T-cell (primary cell): ENCODE data around the gene DMBT1. TPM values are rescaled to one million over a fixed set of nuclear protein-coding genes. Genes with fewer than 3 reads are reported as not detected.

Source experiments
- ATAC-seq, 4 experiments: fragments of 200-7000 bp in 3 of 4; fragments of 150-1000 bp in 1 of 4; cut with Tn5 transposase; replicated peaks in 1 of 4; 1 replicate in 3 of 4; 2 replicates in 1 of 4; pipeline ENCODE4 v1.10.0; 2021; ENCODE audit warnings: moderate library complexity in 3 of 4, mild to moderate bottlenecking in 2 of 4, moderate number of reproducible peaks in 1 of 4
- CTCF ChIA-PET, 2 donors: fragments of 300-600 bp; sonication (Branson Sonifier 250); formaldehyde crosslinking; loops; one replicate each; lab custom pipeline; 2022; ENCODE audit warnings: antibody characterized with exemption in 2 of 2; lab: Charles Lee
- POLR2A ChIA-PET, 2 donors: fragments of 300-600 bp; sonication (Branson Sonifier 250); formaldehyde crosslinking; loops; one replicate each; lab custom pipeline; 2022; ENCODE audit warnings: antibody characterized with exemption in 2 of 2; lab: Charles Lee
- DNase-seq, 35 experiments: peaks; one replicate each; pipeline versions ENCODE4 v3.0.0 to v3.0.0-alpha.2; 2013 to 2023
- H3K27ac ChIP-seq: one replicate; pipeline ENCODE4 v1.5.1; 2013; ENCODE audit warnings: low read length
- H3K27me3 ChIP-seq, 2 experiments: replicated peaks in 1 of 2; 1 replicate in 1 of 2; 2 replicates in 1 of 2; pipeline versions ENCODE4 v1.6.1 to v1.7.0; 2013; ENCODE audit warnings: low read length in 1 of 2, mixed read lengths in 1 of 2; ENCODE audit not compliant: control insufficient read depth in 2 of 2, insufficient read depth in 2 of 2; ENCODE audit errors: extremely low read depth in 1 of 2
- H3K36me3 ChIP-seq, 2 donors: 1 replicate in 1 of 2; 2 replicates in 1 of 2; pipeline versions ENCODE4 v1.6.1 to v1.7.0; 2013; ENCODE audit warnings: low read length in 1 of 2; ENCODE audit not compliant: control insufficient read depth in 2 of 2, insufficient read depth in 1 of 2; ENCODE audit errors: extremely low read depth in 1 of 2
- H3K4me1 ChIP-seq, 2 experiments: 1 replicate in 1 of 2; 2 replicates in 1 of 2; pipeline versions ENCODE4 v1.6.1 to v1.7.0; 2013; ENCODE audit warnings: low read length in 2 of 2, mixed read lengths in 1 of 2; ENCODE audit not compliant: insufficient read depth in 2 of 2, control insufficient read depth in 1 of 2; ENCODE audit errors: extremely low read depth in 1 of 2
- H3K4me3 ChIP-seq, 2 donors: 1 replicate in 1 of 2; 2 replicates in 1 of 2; pipeline versions ENCODE4 v1.5.1 to v1.7.0; 2013; ENCODE audit warnings: mild to moderate bottlenecking in 2 of 2, low read length in 1 of 2, moderate library complexity in 1 of 2; ENCODE audit not compliant: control insufficient read depth in 1 of 2; ENCODE audit errors: extremely low read depth in 1 of 2
- H3K9me3 ChIP-seq: 2 replicates; pipeline ENCODE4 v1.7.0; 2013
- H3K27ac Mint-ChIP-seq, 2 donors: one replicate each; pipeline ENCODE4 v1.8.0; 2020 to 2021; ENCODE audit warnings: mild to moderate bottlenecking in 2 of 2, mixed read lengths in 2 of 2
- H3K27me3 Mint-ChIP-seq, 2 donors: one replicate each; pipeline ENCODE4 v1.8.0; 2021 to 2022; ENCODE audit warnings: mixed read lengths in 2 of 2
- H3K36me3 Mint-ChIP-seq: one replicate; pipeline ENCODE4 v1.8.0; 2021; ENCODE audit warnings: mixed read lengths
- H3K4me1 Mint-ChIP-seq, 3 donors: one replicate each; pipeline ENCODE4 v1.8.0; 2020 to 2022; ENCODE audit warnings: mixed read lengths in 3 of 3, mild to moderate bottlenecking in 1 of 3
- H3K4me3 Mint-ChIP-seq, 3 donors: one replicate each; pipeline ENCODE4 v1.8.0; 2020 to 2022; ENCODE audit warnings: mild to moderate bottlenecking in 3 of 3, mixed read lengths in 3 of 3, moderate library complexity in 3 of 3
- H3K9me3 Mint-ChIP-seq, 3 donors: one replicate each; pipeline ENCODE4 v1.8.0; 2020 to 2022; ENCODE audit warnings: mixed read lengths in 3 of 3
- WGBS: methylation state at CpG from one replicate; pipeline ENCODE4 v1.1.5; 2013; ENCODE audit warnings: missing lambda C conversion rate; ENCODE audit not compliant: insufficient coverage; 5-methylcytosine and 5-hydroxymethylcytosine counted together
- total RNA-seq, 35 experiments: library from RNA in 6 of 35; stranded (reverse) in 6 of 35; fragments of 120-200 nt in 1 of 35; gene quantifications; one replicate each; pipeline versions ENCODE4 v1.2.1 to v1.2.4 and lab custom pipeline; 2013 to 2026

Gene DMBT1
- total RNA-seq, 5 donors from 2014 or later (not counting 1 experiment from before 2014, with no cell fraction given): 0.10 to 0.18 (median 0.13) TPM; not detected in 2

DNA sequence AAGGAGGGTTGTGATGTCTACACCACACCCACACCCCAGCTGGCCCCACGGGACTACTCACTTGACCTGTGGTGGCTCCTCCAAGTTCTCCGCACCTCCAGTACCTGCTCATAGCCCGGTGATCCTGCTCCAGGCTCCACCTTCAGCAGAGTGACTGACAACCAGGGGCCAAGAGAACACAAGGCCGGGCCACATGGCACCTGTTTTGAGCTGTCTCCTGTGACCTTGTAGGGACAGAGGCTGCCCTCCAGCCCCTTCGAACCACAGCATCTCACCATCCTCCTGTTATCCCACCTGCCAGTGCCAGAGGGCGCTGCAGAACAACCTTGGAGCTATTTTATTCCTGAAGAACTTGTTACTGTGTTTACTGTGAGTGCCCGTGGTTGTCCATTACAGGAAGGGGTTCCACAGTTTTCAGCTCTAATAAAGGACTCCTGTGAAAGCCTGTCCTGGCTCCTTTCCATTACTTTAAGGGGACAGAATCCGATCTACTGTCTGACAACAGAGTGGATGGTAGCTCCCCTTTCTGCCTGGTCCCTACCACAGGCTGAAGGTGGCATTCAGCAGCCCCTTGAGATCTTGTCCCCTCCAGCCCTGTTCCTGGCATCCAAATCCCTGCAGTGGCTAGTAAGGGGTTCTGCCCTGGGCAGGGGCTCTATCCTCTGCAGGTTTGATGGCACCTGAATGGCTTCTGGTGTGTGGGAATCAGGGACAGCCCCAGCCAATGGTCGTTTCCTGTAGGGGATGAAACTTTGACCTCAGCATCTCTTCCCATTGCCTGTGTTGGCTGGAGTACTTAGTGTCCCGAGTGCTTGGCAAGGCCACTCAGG is 88.3 kb downstream of the DMBT1 start:
- no peaks in the 10 kb centered on the region for H3K36me3 Mint-ChIP-seq
- DNase-seq (peak in 9 of 35 experiments; percentile 1 to 25 (median 5)), ATAC-seq (no peak)
- H3K4me1 ChIP-seq: no peaks in the 10 kb centered on the region
- H3K9me3 Mint-ChIP-seq: peaks cover 0 to 7% (median 0%) of the 10 kb centered on the region in 3 donors
- H3K27me3 Mint-ChIP-seq: peaks cover 8 to 46% of the 10 kb centered on the region in 2 donors
- no peak overlapping the region for H3K27ac ChIP-seq
- H3K4me3 Mint-ChIP-seq: no peak overlapping the region
- no peak overlapping the region for H3K4me3 ChIP-seq
- no peaks in the 10 kb centered on the region for H3K36me3 ChIP-seq
- no peaks in the 10 kb centered on the region for H3K4me1 Mint-ChIP-seq
- POLR2A ChIA-PET: no interaction called here
- H3K27ac Mint-ChIP-seq: no peak overlapping the region
- CTCF ChIA-PET: interaction anchor here in 1 of 2 donors (0.6 kb wide), 1 partner anchor 651 kb away, joined by 4 read pairs; no protein-coding TSS in a partner anchor
- 40% methylated on average over 7 of the region's 10 CpGs for WGBS
- H3K9me3 ChIP-seq: no peaks in the 10 kb centered on the region
- H3K27me3 ChIP-seq: peaks cover 0 to 41% of the 10 kb centered on the region in 2 experiments

DNA sequence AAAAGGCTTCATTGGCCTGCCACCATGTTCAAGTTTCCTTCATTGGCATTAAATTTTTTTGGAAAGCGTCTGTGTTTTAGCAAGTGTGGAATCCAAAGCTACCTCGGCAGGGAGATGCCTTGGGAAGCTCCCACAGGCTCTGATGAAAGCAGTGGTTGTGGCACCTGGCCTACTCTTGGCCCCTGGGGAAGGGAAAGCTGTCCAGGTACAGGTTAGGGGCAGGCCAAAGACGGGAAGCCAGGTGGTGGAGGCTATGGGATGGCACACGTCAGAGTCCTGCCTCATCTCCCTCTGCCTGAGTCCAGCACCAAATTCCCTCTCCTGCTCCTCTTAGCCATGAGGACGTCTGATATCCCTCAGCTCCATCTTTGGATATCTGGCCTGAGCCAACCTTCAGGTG is 89.3 kb downstream of the DMBT1 start:
- no peak overlapping the region for H3K27ac ChIP-seq
- CTCF ChIA-PET: no interaction called here
- ATAC-seq (no peak), DNase-seq (no peak)
- peaks cover 0 to 41% of the 10 kb centered on the region in 2 experiments for H3K27me3 ChIP-seq
- POLR2A ChIA-PET: no interaction called here
- no peaks in the 10 kb centered on the region for H3K4me1 ChIP-seq
- Mint-ChIP-seq H3K27ac (no peak overlapping the region), H3K9me3 (peaks cover 0 to 7% (median 0%) of the 10 kb centered on the region in 3 donors), H3K36me3 (no peaks in the 10 kb centered on the region), H3K4me1 (no peaks in the 10 kb centered on the region), H3K27me3 (peaks cover 8 to 44% of the 10 kb centered on the region in 2 donors), H3K4me3 (no peak overlapping the region)
- H3K36me3 ChIP-seq: no peaks in the 10 kb centered on the region
- H3K4me3 ChIP-seq: no peak overlapping the region
- no peaks in the 10 kb centered on the region for H3K9me3 ChIP-seq
- 60% methylated on average over 4 of the region's 5 CpGs for WGBS

DNA sequence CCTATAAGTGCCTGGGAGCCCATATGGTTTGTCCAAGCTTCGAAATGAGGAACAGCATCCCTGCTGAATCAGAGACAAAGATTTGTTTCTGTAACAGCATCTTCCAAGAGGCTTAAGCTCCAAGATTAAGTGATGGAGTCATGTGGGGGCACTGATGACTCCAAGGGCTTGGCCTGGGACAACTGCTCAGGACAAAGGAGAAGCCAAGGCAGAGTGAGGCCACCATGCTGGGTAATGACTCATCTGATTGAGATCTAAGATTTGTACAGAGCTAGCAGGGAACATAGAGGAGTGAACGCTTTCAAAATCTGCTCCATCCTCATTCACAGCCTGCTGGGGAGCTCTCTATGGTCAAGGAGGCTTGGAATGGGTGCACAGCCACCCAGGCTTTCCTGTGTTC is 89.8 kb downstream of the DMBT1 start:
- Histone ChIP-seq H3K9me3 (no peaks in the 10 kb centered on the region), H3K4me1 (no peaks in the 10 kb centered on the region), H3K36me3 (no peaks in the 10 kb centered on the region), H3K4me3 (no peak overlapping the region), H3K27ac (no peak overlapping the region), H3K27me3 (peaks cover 0 to 39% of the 10 kb centered on the region in 2 experiments)
- ChIA-PET CTCF (no interaction called here), POLR2A (no interaction called here)
- H3K27me3 Mint-ChIP-seq: peaks cover 12 to 47% of the 10 kb centered on the region in 2 donors
- no peak overlapping the region for H3K4me3 Mint-ChIP-seq
- WGBS: no CpG with 5 or more reads among the region's 2 CpGs
- ATAC-seq (no peak), DNase-seq (no peak)
- no peaks in the 10 kb centered on the region for H3K36me3 Mint-ChIP-seq
- H3K9me3 Mint-ChIP-seq: peaks cover 0 to 7% (median 0%) of the 10 kb centered on the region in 3 donors
- no peak overlapping the region for H3K27ac Mint-ChIP-seq
- no peaks in the 10 kb centered on the region for H3K4me1 Mint-ChIP-seq

DNA sequence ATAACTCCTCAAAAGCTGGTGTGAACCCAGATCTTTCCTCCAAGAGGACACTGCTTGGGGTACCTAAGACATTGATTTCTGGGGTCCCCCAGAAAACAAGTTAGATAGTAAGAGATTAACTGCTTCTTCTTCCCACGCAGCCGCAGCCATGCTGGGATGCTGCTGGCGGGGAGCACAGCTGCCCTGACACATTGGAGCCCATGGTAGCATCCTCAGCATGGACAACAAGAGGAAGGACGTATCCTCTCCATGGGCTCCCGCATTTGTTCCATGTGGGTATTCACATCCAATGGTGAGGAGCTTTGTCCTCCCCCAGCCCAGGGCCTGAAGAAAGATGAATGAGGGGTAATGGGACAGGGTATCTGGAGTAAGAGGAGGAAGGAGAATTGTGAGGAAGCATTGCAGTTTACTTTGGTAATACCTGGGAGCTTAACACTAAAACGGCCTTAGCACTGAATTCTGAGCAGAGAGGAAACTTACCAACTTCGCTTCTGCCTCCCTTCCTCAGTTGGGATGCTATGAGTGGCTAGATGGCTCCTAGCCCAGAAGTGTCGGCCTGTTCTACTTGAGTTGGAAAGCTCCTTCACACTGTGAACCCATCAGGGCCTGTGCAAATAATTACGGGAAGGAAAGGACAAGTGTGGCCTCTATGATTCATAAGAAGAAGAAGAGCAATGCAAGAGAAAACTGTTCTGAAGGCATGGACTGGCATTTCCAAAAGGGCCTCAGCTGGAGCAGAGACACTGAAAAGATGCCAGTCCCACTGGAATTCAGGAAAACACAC is 95.2 kb downstream of the DMBT1 start:
- Histone ChIP-seq H3K4me1 (no peaks in the 10 kb centered on the region), H3K36me3 (no peaks in the 10 kb centered on the region), H3K4me3 (no peak overlapping the region), H3K27ac (no peak overlapping the region), H3K27me3 (peaks cover 0 to 15% of the 10 kb centered on the region in 2 experiments), H3K9me3 (no peaks in the 10 kb centered on the region)
- peaks cover 20 to 37% of the 10 kb centered on the region in 2 donors for H3K27me3 Mint-ChIP-seq
- H3K9me3 Mint-ChIP-seq: peaks cover 0 to 7% (median 0%) of the 10 kb centered on the region in 3 donors
- DNase-seq (no peak), ATAC-seq (no peak)
- no peak overlapping the region for H3K27ac Mint-ChIP-seq
- ChIA-PET POLR2A (no interaction called here), CTCF (no interaction called here)
- no peaks in the 10 kb centered on the region for H3K4me1 Mint-ChIP-seq
- H3K36me3 Mint-ChIP-seq: no peaks in the 10 kb centered on the region
- 81% methylated on average over 4 of the region's 9 CpGs for WGBS
- no peak overlapping the region for H3K4me3 Mint-ChIP-seq

DNA sequence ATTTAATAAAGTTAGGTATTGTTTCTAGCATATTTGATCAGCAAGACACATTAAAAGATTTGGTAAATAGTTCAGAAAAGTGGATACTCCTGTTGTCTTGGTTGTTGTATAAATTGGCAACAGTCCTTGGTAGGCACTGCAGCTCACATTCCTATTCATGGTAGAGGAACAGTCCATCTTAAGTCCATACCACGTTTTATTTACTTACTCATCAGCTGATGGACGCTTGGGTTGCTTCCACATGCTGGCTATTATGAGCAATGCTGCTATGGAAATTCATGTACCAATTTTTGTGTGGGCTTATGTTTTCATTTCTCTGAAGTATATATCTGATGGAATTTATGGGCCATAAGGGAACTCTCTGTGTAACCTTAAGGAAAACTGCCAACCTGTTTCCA is 95.8 kb downstream of the DMBT1 start:
- Mint-ChIP-seq H3K4me1 (no peaks in the 10 kb centered on the region), H3K27me3 (peaks cover 15 to 39% of the 10 kb centered on the region in 2 donors), H3K27ac (no peak overlapping the region), H3K9me3 (peaks cover 0 to 7% (median 0%) of the 10 kb centered on the region in 3 donors), H3K36me3 (no peaks in the 10 kb centered on the region), H3K4me3 (no peak overlapping the region)
- ATAC-seq: no peak
- Histone ChIP-seq H3K36me3 (no peaks in the 10 kb centered on the region), H3K27ac (no peak overlapping the region), H3K4me1 (no peaks in the 10 kb centered on the region), H3K27me3 (peaks cover 0 to 12% of the 10 kb centered on the region in 2 experiments), H3K4me3 (no peak overlapping the region), H3K9me3 (no peaks in the 10 kb centered on the region)
- 83% methylated on average over 1 of the region's 2 CpGs for WGBS
- ChIA-PET CTCF (no interaction called here), POLR2A (no interaction called here)
- DNase-seq: no peak

DNA sequence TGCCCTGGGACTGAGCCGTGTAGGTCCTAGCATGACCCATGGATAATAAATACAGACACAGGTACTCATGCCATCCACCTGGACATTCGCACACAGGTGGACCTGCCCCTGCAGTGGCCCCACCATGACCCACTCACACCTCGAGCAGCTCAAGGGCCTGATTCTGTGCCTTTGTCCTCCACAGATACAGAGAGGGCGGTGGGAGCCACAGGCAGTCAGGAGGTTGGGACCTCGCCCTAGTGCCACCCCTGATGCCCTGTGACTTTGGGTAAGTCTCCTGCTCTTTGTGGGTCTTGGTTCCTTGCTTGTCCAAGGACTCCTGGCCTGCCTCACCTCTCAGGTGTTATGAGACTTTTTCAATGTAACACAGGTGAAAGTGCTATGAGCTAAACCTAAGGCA is 96.2 kb downstream of the DMBT1 start:
- POLR2A ChIA-PET: no interaction called here
- CTCF ChIA-PET: no interaction called here
- no peaks in the 10 kb centered on the region for H3K36me3 Mint-ChIP-seq
- no peak overlapping the region for H3K4me3 Mint-ChIP-seq
- H3K9me3 Mint-ChIP-seq: peaks cover 0 to 4% (median 0%) of the 10 kb centered on the region in 3 donors
- no peaks in the 10 kb centered on the region for H3K4me1 Mint-ChIP-seq
- Histone ChIP-seq H3K4me3 (no peak overlapping the region), H3K36me3 (no peaks in the 10 kb centered on the region), H3K9me3 (no peaks in the 10 kb centered on the region), H3K27me3 (peaks cover 0 to 12% of the 10 kb centered on the region in 2 experiments), H3K27ac (no peak overlapping the region), H3K4me1 (no peaks in the 10 kb centered on the region)
- H3K27me3 Mint-ChIP-seq: peaks cover 15 to 35% of the 10 kb centered on the region in 2 donors
- no peak for DNase-seq
- no peak overlapping the region for H3K27ac Mint-ChIP-seq
- 66% methylated on average over 5 of the region's 5 CpGs for WGBS
- ATAC-seq: no peak
